ENCODE results near the gene ERCC3. TPM values are rescaled to one million over a fixed set of nuclear protein-coding genes. Genes with fewer than 3 reads are reported as not detected.

Gene ERCC3
- total RNA-seq, 2 donors from 2014 or later, result 21.6 to 22.1 TPM

Other genes starting within 250 kb of the ERCC3 start
- 10 to 100 TPM; 16.2 to 23.6 TPM for gene BIN1, start 187.0 kb downstream of the ERCC3 start, total RNA-seq
- gene CYP27C1, start 73.8 kb downstream of the ERCC3 start, total RNA-seq, result under 1 TPM; 0.21 TPM
- gene MAP3K2, start 93.8 kb upstream of the ERCC3 start, total RNA-seq, result 10 to 100 TPM; 29.3 to 31.2 TPM
- not detected for gene PROC, start 124.3 kb upstream of the ERCC3 start, total RNA-seq
- gene IWS1, start 232.3 kb upstream of the ERCC3 start, total RNA-seq, result 10 to 100 TPM; 41.9 to 49.7 TPM
- gene MYO7B, start 241.5 kb upstream of the ERCC3 start, total RNA-seq, result under 1 TPM; 0.27 to 0.89 TPM